Measurements from ENCODE around the gene CORO6. TPM values are rescaled to one million over a fixed set of nuclear protein-coding genes. Genes with fewer than 3 reads are reported as not detected.
A peak's percentile ranks its signal among the peaks of the same experiment; 100 is the strongest.

CORO6 gene
- total RNA-seq, 4 donors from 2014 or later: 1.4 to 13.7 (median 6.6) TPM

DNA sequence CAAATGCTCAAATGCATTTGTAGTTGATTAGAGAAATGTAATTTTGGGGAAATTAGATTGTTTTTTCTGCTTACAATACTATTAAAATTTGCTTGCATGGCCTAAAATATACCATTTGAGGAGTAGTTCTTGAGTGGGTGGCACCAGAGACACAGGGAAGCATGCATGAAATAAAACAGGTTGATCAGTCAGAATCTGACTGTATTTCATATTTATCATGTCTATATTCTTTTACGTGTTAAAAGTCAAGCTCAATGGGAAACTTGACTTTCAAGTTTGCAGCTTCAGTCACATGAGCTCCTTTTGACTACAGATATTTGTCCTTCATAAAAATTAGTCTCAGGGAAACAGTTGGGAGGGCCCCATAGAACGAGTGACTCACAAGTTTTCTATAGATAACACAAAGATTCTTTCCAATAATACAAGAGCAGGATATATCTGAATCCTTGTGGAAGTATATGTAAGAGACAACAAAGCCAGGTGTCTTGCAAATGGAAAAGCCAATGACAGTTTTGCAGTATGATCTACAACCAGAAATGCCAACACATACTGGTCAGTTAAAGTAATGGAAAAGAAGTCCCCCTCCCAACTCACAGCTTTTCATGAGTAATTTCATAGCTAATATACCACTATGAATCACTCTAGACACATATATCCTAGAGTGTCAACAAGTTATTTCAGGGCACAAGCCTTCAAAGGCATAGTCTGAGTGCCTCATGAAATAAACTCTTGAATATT lies 42.2 kb upstream of the CORO6 start:
- Histone ChIP-seq H3K4me3 (no peak overlapping the region), H3K36me3 (peaks cover 37% of the 10 kb centered on the region), H3K27me3 (no peaks in the 10 kb centered on the region), H3K9me3 (no peaks in the 10 kb centered on the region), H3K27ac (peak overlapping the region; percentile 30), H3K4me1 (peaks cover 4% of the 10 kb centered on the region)
- TF ChIP-seq POLR2AphosphoS5 (IDR thresholded peaks at IDR 0.05) (no peak), EP300 (IDR thresholded peaks at IDR 0.05) (no peak), POLR2A (IDR thresholded peaks at IDR 0.05) (no peak)
- TF ChIP-seq, protein P1, sequence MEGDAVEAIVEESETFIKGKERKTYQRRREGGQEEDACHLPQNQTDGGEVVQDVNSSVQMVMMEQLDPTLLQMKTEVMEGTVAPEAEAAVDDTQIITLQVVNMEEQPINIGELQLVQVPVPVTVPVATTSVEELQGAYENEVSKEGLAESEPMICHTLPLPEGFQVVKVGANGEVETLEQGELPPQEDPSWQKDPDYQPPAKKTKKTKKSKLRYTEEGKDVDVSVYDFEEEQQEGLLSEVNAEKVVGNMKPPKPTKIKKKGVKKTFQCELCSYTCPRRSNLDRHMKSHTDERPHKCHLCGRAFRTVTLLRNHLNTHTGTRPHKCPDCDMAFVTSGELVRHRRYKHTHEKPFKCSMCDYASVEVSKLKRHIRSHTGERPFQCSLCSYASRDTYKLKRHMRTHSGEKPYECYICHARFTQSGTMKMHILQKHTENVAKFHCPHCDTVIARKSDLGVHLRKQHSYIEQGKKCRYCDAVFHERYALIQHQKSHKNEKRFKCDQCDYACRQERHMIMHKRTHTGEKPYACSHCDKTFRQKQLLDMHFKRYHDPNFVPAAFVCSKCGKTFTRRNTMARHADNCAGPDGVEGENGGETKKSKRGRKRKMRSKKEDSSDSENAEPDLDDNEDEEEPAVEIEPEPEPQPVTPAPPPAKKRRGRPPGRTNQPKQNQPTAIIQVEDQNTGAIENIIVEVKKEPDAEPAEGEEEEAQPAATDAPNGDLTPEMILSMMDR (IDR thresholded peaks at IDR 0.05): no peak
- no peak for DNase-seq (ENCODE audit: low spot score in 2 of 2)
- 48% methylated on average over 2 of the region's 2 CpGs for WGBS

DNA sequence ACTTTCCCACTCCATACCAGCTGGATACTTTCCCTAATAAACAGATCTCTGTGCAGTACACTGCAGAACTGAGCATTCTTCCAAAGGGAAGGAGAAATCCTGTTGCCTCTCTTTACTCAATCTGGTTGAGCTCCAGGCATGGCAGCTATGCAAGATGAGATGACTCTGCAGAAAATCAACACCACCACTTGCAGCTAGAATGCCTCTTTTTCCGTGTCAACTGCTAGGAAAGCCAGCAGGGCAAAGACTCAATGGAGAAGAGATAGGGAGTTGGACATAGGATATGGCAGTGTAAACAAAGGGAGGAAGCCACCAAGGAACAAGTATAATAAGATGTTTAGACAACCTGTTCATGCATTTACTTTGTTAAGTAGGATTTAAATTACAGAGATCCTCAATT lies 40.4 kb upstream of the CORO6 start:
- no peak overlapping the region for H3K4me3 ChIP-seq
- DNase-seq (ENCODE audit: low spot score in 2 of 2): no peak
- peaks cover 26% of the 10 kb centered on the region for H3K36me3 ChIP-seq
- no peak for TF ChIP-seq EP300 (IDR thresholded peaks at IDR 0.05)
- TF ChIP-seq, protein P1 (IDR thresholded peaks at IDR 0.05): no peak
- TF ChIP-seq POLR2A (IDR thresholded peaks at IDR 0.05): no peak
- no peak for TF ChIP-seq POLR2AphosphoS5 (IDR thresholded peaks at IDR 0.05)
- WGBS: 31% methylated on average over 1 of the region's 1 CpG
- H3K9me3 ChIP-seq: no peaks in the 10 kb centered on the region
- no peak overlapping the region for H3K27ac ChIP-seq
- H3K4me1 ChIP-seq: peaks cover 4% of the 10 kb centered on the region
- no peaks in the 10 kb centered on the region for H3K27me3 ChIP-seq

DNA sequence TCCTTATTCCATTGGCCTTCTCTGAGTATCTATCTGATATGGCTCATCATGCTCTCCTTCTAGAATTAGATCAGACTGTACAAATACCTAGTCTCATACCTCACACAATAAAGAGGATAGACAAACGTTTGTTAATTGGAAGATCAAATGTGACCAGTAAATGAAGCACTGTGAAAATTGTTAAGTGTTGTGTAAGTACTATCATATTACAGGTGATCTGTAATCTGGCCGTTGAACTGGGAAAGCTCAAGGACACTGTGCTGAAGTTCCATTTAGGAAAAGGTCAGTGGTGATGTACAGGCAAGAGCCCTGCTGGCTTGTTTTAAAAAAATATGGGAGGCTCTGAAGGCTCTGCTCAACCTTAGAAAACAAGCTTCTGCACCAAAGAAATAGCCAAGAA lies 38.5 kb upstream of the CORO6 start:
- no peaks in the 10 kb centered on the region for H3K27me3 ChIP-seq
- WGBS: 79% methylated on average over 2 of the region's 2 CpGs
- no peak overlapping the region for H3K4me3 ChIP-seq
- no peak for DNase-seq (ENCODE audit: low spot score in 2 of 2)
- no peak overlapping the region for H3K27ac ChIP-seq
- no peaks in the 10 kb centered on the region for H3K9me3 ChIP-seq
- H3K36me3 ChIP-seq: peaks cover 10% of the 10 kb centered on the region
- H3K4me1 ChIP-seq: peaks cover 4% of the 10 kb centered on the region
- TF ChIP-seq, protein P1 (IDR thresholded peaks at IDR 0.05): no peak
- TF ChIP-seq EP300 (IDR thresholded peaks at IDR 0.05) (no peak), POLR2AphosphoS5 (IDR thresholded peaks at IDR 0.05) (no peak), POLR2A (IDR thresholded peaks at IDR 0.05) (no peak)

DNA sequence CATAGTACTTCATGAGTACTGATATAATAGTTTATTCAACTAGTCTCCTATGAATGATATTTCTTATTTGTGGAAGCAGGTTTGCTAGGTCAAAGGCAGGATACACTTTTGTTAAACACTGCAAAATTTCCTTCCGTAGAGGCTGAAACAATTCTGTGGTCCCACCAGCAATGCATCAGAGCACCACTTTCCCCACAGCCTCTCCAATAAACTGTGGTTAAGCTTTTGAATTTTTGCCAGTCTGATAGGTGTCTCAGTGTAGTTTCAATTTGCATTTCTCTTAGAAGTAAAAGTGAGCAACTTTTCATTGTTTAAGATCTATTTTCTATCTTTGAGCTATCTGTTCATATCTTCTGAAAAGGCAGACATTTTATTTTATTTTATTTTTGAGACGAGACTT lies 36.4 kb upstream of the CORO6 start:
- no peak overlapping the region for H3K4me3 ChIP-seq
- no peak for TF ChIP-seq POLR2A (IDR thresholded peaks at IDR 0.05)
- no peak for TF ChIP-seq EP300 (IDR thresholded peaks at IDR 0.05)
- no peak for TF ChIP-seq POLR2AphosphoS5 (IDR thresholded peaks at IDR 0.05)
- H3K36me3 ChIP-seq: peaks cover 12% of the 10 kb centered on the region
- no peak for DNase-seq (ENCODE audit: low spot score in 2 of 2)
- no peaks in the 10 kb centered on the region for H3K4me1 ChIP-seq
- H3K27ac ChIP-seq: no peak overlapping the region
- no peaks in the 10 kb centered on the region for H3K27me3 ChIP-seq
- 82% methylated on average over 2 of the region's 2 CpGs for WGBS
- H3K9me3 ChIP-seq: no peaks in the 10 kb centered on the region

DNA sequence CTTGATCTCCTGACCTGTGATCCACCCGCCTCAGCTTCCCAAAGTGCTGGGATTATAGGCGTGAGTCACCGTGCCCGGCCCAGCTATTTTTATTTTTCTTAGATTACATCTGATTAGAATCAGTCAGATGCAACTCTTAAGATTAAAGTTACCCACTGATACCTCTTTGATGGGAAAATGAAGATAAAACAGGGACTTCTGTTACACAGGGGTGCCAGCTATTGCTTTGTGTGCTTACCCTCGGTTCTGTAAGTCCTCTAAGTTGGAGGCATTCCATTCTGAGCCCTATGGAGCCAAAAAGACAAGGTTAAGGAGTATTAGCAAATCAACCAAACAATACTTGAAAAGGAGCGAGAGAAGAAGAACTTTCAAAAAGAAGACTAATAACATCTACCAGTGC lies 32.6 kb upstream of the CORO6 start:
- Histone ChIP-seq H3K9me3 (no peaks in the 10 kb centered on the region), H3K4me1 (no peaks in the 10 kb centered on the region), H3K27ac (no peak overlapping the region), H3K36me3 (peaks cover 22% of the 10 kb centered on the region), H3K4me3 (no peak overlapping the region), H3K27me3 (no peaks in the 10 kb centered on the region)
- no peak for TF ChIP-seq POLR2AphosphoS5 (IDR thresholded peaks at IDR 0.05)
- TF ChIP-seq EP300 (IDR thresholded peaks at IDR 0.05): no peak
- TF ChIP-seq POLR2A (IDR thresholded peaks at IDR 0.05): no peak
- TF ChIP-seq, protein P1 (IDR thresholded peaks at IDR 0.05): no peak
- no peak for DNase-seq (ENCODE audit: low spot score in 2 of 2)
- 92% methylated on average over 6 of the region's 6 CpGs for whole genome bisulfite sequencing
